Neural cell (in vitro differentiated cells): ENCODE results near the gene MKRN2OS.

ENCODE experiments used
- CTCF ChIP-seq: fragments of 450-650 bp; IDR thresholded peaks from 2 replicates; pipeline ENCODE4 v1.5.1; 2014; ENCODE audit warnings: antibody characterized with exemption, mild to moderate bottlenecking, moderate library complexity; ENCODE audit not compliant: poor library complexity, severe bottlenecking
- EZH2 ChIP-seq: fragments of 200-600, 300-800 bp; shearing (Covaris generic), sonication (generic); IDR thresholded peaks from 2 replicates; pipeline ENCODE4 v1.6.1; 2014; ENCODE audit warnings: antibody characterized with exemption, low read length, borderline replicate concordance, mild to moderate bottlenecking; ENCODE audit not compliant: insufficient read depth, poor library complexity, severe bottlenecking
- MXI1 ChIP-seq: fragments of 450-650 bp; conservative IDR thresholded peaks from 2 replicates; pipeline ENCODE4 v1.6.1; 2014; ENCODE audit warnings: antibody characterized with exemption, mild to moderate bottlenecking; ENCODE audit not compliant: poor library complexity, severe bottlenecking
- POLR2AphosphoS5 ChIP-seq: IDR thresholded peaks from 2 replicates; pipeline ENCODE4 v1.6.1; 2012
- TAF1 ChIP-seq: IDR thresholded peaks from 2 replicates; pipeline ENCODE4 v1.6.1; 2012; ENCODE audit warnings: low read depth

- TF ChIP-seq TAF1 (no peak), EZH2 (no peak), MXI1 (no peak), CTCF (no peak), POLR2AphosphoS5 (no peak)
Observed at GRCh38 chr3:12585181-12585580, 39.9 kb upstream of the MKRN2OS start.
